GM18519 (cell line): Measurements from ENCODE around the gene PACSIN3.

Experiments used
- ATAC-seq: cut with Tn5 transposase; IDR thresholded peaks from one replicate; pipeline ENCODE4 v1.9.1; 2021; ENCODE audit warnings: mild to moderate bottlenecking, moderate library complexity; ENCODE audit not compliant: unreplicated experiment, low FRiP score

Gene PACSIN3

GRCh38 chr11:47177229-47177845 lies 8.9 kb downstream of the PACSIN3 start:
- peak; percentile 31 for ATAC-seq

GRCh38 chr11:47176328-47177228 lies 9.7 kb downstream of the PACSIN3 start, which contains the start of gene ARFGAP2:
ARFGAP2 (minus strand) TSS chr11:47176879; CDS start chr11:47176853, 26 bp downstream.
- ATAC-seq: peak; percentile 67

- ATAC-seq: no peak
Observed at GRCh38 chr11:47175746-47176327, 10.4 kb downstream of the PACSIN3 start.

GRCh38 chr11:47172740-47173336 lies 13.4 kb downstream of the PACSIN3 start:
- ATAC-seq: no peak

- no peak for ATAC-seq
Observed at GRCh38 chr11:47171856-47172255, 14.4 kb downstream of the PACSIN3 start.

GRCh38 chr11:47171061-47171838 lies 15.0 kb downstream of the PACSIN3 start:
- no peak for ATAC-seq

- ATAC-seq: no peak
Observed at GRCh38 chr11:47166368-47166767, 19.9 kb downstream of the PACSIN3 start.

GRCh38 chr11:47165253-47165840 lies 20.9 kb downstream of the PACSIN3 start:
- no peak for ATAC-seq

GRCh38 chr11:47164321-47164720 lies 21.9 kb downstream of the PACSIN3 start:
- no peak for ATAC-seq

- ATAC-seq: no peak
Observed at GRCh38 chr11:47163898-47164297, 22.3 kb downstream of the PACSIN3 start.

GRCh38 chr11:47163193-47163592 lies 23.0 kb downstream of the PACSIN3 start:
- ATAC-seq: no peak

- ATAC-seq: no peak
Observed at GRCh38 chr11:47162426-47162825, 23.8 kb downstream of the PACSIN3 start.

- ATAC-seq: no peak
Observed at GRCh38 chr11:47161890-47162289, 24.3 kb downstream of the PACSIN3 start.

GRCh38 chr11:47161134-47161854 lies 24.9 kb downstream of the PACSIN3 start:
- no peak for ATAC-seq

- no peak for ATAC-seq
Observed at GRCh38 chr11:47160753-47161133, 25.5 kb downstream of the PACSIN3 start.

GRCh38 chr11:47158242-47158641 lies 28.0 kb downstream of the PACSIN3 start:
- no peak for ATAC-seq

GRCh38 chr11:47157805-47158204 lies 28.4 kb downstream of the PACSIN3 start:
- ATAC-seq: no peak

- no peak for ATAC-seq
Observed at GRCh38 chr11:47156951-47157350, 29.3 kb downstream of the PACSIN3 start.

- ATAC-seq: no peak
Observed at GRCh38 chr11:47156333-47156732, 29.9 kb downstream of the PACSIN3 start.
